SKM-1 (cell line): ENCODE measurements around the gene TMEM248.
"Not testable (repeated sequence)": the region's sequence is repeated elsewhere in the genome, so short reads cannot be mapped to it uniquely, and the experiment has no call there.

Source experiments
- DNase-seq: peaks from one replicate; lab custom pipeline; 2025; ENCODE audit not compliant: unreplicated experiment; lab: John Stamatoyannopoulos, UW

The TMEM248 gene

GRCh38 chr7:66907731-66908130 is 13.3 kb upstream of the TMEM248 start:
- no peak for DNase-seq

GRCh38 chr7:66908598-66908997 is 12.4 kb upstream of the TMEM248 start:
- not testable (repeated sequence) for DNase-seq

GRCh38 chr7:66910789-66911188 is 10.2 kb upstream of the TMEM248 start:
- DNase-seq: no peak

GRCh38 chr7:66911191-66911590 is 9.8 kb upstream of the TMEM248 start:
- DNase-seq: not testable (repeated sequence)

DNA sequence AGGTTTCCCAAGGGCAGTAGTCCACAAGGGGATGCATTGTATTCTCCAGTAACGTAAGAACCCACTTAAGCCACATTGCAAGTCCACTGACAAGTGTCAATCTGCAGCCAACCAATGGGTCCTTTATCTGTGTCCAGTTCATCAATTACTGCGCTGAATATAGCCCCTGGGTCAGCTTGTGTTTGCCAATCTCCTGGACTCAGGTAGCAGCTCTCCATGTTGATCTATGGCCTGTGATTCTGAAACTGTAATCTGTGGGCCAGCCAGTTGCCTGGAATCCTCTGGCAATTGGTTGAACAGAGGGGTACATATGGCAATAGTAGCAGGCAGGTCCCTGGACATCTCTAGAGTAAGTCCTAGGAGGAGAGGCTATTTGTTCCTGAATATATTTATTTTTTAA is 8.8 kb upstream of the TMEM248 start:
- no peak for DNase-seq

GRCh38 chr7:66913118-66914037 is 7.6 kb upstream of the TMEM248 start:
- DNase-seq: no peak

- not testable (repeated sequence) for DNase-seq
These were observed 3.1 kb upstream of the TMEM248 start for GRCh38 chr7:66917904-66918303.

DNA sequence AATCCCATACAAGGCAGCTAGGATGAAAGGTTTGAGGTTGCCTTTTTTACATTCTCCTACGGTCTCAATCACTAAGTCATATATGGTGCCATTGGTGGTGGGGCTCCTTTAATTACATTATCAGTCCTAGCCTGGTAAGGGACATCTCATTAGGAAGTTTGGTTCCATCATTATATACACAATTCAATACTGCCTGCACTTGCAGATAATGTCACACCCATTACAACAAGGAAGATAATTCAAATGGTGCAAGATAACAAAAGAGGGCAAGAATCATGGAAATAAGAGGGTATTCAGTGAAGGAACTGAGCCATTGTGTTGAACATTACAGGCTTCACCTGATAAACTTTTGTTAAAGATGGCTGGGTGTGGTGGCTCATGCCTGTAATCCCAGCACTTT is 1.7 kb upstream of the TMEM248 start:
- no peak for DNase-seq

- no peak for DNase-seq
These were observed 1.3 kb upstream of the TMEM248 start for GRCh38 chr7:66919704-66920103.

DNA sequence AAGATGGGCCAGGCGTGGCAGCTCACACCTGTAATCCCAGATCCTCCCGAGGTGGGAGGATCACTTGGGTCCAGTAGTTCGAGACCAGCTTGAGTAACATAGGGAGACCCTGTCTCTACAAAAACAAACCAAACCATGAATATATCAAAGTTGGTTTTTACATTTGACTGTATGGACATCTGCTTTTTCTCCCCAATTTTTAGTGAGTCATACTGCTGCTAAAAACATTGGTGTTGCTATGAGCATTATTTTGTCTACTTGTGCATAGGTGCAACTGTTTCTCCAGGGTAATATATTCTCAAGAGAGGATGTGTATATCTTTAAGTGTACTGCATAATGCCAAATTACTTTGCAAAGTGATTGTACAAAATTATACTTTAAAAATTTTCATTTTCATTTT is 769 bp upstream of the TMEM248 start:
- no peak for DNase-seq

- DNase-seq: no peak
These were observed 432 bp downstream of the TMEM248 start for GRCh38 chr7:66921396-66921917.

DNA sequence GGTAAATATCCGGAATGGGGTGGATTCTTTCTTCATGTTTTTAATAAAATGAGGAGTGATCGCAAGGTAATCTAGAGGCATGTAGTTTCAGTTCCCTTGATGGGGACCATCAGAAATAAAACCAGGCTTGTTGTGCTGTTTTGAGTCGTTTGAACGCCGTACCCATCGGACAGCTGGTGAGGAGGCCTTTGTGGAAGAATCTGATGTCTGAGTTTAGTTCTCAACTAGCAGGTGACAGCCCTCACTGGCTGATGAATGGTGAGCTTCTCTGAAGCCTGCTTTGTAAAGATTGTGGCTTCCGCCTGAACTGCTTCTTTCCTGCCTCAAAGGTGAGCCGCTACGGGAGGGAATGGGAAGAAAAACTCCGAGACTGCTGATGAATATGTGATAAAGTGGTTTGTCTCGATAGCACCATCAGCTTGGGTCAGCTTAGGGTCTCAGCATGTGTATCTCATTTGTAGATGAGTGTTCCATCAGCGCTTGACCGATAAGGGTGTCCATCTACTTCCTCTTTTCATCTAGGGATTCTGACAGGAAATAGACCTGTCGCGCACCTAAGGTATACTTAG is 977 bp downstream of the TMEM248 start:
- no peak for DNase-seq

GRCh38 chr7:66925255-66925654 is 4.2 kb downstream of the TMEM248 start:
- DNase-seq: no peak

DNA sequence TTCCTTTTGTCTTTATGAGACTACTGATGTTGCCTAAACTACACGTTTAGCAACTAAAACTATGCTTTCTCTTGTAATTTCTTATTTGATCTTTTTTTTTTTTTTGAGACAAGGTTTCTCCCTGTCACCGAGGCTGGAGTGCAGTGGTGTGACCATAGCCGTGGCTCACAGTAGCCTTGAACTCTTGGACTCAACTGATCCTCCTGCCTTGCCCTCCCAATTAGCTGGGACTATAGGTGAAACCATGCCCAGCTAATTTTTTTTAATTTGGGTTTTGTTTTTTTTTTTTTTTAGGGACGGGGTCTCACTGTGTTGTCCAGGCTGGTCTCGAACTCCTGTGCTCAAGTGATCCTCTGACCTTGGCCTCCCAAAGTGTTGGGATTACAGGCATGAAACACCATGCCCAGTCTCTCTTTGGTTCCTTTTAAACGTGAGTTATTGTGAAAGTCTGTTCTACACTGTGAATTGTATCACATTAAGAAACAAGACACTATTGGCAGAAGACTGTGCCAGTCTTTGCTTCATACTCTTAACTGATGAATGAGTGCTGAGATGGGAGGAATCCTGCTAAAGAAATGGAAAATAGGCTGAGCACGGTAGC is 6.4 kb downstream of the TMEM248 start:
- no peak for DNase-seq

DNA sequence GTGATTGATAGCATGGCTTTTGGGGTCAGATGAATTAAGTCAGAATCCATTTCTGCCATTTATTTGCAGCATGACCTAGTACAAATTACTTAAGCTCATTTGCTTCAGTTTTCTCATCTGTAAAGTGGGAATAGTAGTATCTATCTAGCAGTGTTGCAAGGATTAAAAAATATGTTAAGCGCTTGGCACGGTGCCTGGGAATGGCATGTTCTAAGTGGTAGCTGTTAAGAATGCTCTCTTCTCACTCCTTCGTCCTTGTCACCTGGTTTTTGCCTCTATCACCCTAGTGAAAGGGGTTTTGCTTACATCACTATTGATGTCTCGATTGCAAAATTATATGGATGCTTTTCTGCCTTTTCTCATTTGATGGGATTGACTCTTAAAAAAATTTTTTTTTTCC is 7.4 kb downstream of the TMEM248 start:
- DNase-seq: no peak

GRCh38 chr7:66929165-66929564 is 8.1 kb downstream of the TMEM248 start:
- no peak for DNase-seq

DNA sequence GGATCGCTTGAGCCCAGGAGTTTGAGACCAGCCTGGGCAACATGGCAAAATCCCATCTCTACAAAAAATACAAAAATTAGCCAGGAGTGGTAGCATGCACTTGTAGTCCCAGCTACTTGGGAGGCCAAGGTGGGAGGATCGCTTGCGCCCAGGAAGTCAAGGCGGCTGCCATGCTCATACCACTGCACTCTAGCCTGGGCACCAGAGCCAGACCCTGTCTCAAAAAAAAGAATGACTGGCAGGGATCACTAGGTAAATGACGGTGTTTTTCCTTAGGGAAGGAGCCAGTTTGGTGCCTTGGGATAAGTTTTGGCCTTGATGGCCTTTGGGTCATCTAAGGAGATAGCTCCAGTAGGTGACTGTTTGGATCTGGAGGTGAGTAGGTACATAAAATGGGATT is 8.9 kb downstream of the TMEM248 start:
- no peak for DNase-seq

DNA sequence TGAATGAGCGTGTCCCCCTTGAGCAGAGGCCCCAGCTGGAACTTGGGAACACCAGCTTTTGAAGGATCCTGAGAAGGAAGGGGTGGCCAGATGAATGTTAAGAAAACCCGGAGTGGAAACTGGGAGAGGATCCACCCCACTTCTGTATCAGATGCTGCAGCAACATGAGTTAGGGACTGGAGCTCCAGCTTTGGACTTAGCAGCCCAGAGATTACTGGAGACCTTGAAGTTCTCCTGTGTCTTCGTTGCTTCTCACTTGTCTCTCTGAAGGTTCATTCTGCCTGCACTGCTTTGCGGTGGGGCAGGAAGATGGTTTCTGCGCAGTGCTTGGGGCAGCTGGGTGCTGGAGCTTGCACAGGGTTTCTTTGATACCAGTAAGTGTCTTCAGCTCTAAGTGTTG is 9.3 kb downstream of the TMEM248 start:
- DNase-seq: no peak

- DNase-seq: no peak
These were observed 12.4 kb downstream of the TMEM248 start for GRCh38 chr7:66933469-66933868.

DNA sequence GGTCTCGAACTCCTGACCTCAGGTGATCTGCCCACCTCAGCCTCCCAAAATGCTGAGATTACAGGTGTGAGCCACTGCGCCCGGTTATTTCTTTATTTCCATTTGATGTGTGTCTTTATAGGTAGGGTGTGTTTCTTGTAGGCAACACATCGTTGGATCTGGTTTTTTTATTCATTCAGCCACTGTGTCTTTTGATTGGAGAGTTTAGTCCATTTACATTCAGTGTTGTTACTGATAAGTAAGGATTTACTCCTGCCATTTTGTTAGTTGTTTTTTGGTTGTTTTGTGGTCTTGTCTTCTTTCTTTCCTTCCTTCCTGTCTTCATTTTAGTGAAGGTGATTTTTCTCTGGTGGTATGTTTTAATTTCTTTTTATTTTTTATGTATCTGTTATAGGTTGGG is 16.9 kb downstream of the TMEM248 start:
- no peak for DNase-seq

DNA sequence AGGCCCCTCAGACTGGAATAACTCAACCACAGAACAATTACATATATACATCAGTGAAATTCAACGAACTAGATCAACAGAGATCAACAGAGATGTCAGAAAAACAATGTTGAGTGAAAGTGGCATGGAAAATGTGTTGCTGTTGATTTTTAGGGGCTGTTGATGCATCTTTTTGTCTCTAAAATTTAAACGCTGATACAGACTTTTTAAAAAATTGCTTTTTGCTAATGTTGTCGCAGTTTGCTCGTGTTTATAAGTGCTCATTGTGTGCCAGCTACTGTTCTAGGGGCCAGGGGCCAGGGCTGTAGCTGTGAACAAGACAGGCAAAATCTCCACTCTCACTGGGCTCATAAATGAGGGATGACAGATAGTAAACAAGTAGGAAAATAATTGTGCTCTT is 18.3 kb downstream of the TMEM248 start:
- no peak for DNase-seq

- DNase-seq: no peak
These were observed 25.5 kb downstream of the TMEM248 start for GRCh38 chr7:66946545-66946944.
